Measurements from ENCODE around the gene DGKD. TPM values are rescaled to one million over a fixed set of nuclear protein-coding genes. Genes with fewer than 3 reads are reported as not detected.

The DGKD gene
- total and polyA plus RNA-seq, 10 of the 15 experiments (the other 5 are each of a cell fraction or from before 2014, with no cell fraction given) = 2.7 to 81.9 (median 27.0) TPM

DNA sequence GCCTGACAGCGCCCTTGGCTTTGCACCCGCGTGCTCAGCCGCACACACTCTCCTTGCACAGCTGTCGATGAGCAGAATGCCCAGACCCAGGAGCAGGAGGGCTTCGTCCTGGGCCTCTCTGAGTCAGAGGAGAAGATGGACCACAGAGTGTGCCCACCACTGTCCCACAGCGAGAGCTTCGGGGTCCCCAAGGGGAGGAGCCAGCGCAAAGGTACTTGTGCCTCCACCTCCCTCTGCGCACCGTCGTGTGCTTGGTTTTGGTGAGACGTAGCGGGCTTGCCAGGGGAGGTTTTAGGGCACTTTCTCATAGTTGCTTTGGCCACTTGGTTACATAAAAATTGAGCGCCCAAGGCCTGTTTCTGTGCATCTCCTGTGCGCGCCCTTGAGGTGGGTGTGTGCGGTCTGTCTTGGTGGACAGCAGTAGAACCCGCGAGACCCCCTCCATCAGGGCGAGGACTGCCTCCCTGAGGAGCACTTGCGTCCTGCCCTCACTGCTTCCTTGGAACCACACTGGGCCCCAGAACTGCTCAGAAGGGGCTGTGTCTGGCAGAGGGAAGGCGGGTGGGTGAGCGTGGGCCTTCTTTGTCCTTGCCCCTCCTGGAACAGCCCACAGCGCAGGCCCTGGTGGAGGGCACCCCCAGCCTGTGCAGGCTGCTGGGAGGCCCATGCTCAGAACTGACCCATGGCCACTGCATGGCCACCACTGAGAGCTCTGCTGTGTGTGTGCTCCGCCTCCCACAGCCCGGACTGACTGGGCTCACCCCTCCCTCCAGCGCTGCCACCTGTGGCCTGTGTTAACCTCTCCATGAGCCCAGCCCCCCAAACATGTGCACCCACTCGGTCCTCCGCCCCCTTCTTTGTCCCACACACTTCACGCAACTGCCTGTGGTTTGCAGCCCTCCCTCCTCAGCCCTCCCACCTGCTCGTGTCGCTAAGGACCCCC is 95.9 kb downstream of the DGKD start:
- Histone ChIP-seq H3K36me3 (ENCODE audit: control insufficient read depth in 2 of 2, insufficient read depth in 2 of 2, low read length in 1 of 2) (peaks cover 27 to 45% of the 10 kb centered on the region in 2 experiments), H3K79me2 (ENCODE audit: control insufficient read depth, insufficient read depth, low read length) (no peaks in the 10 kb centered on the region), H3K4me1 (ENCODE audit: control insufficient read depth, insufficient read depth, low read length) (no peaks in the 10 kb centered on the region), H2AFZ (ENCODE audit: control insufficient read depth, low read depth, low read length) (no peak overlapping the region), H3K27ac (ENCODE audit: control insufficient read depth, insufficient read depth) (no peak overlapping the region), H4K20me1 (ENCODE audit: control insufficient read depth, insufficient read depth) (no peaks in the 10 kb centered on the region), H3K4me3 (no peak overlapping the region), H3K9ac (ENCODE audit: control insufficient read depth, insufficient read depth, low read length) (no peak overlapping the region), H3K27me3 (replicated peaks in 1 of 2; ENCODE audit: control insufficient read depth in 2 of 2, insufficient read depth in 2 of 2, low read length in 1 of 2) (no peaks in the 10 kb centered on the region), H3K9me3 (replicated peaks; ENCODE audit: control insufficient read depth, insufficient read depth, low read length) (no peaks in the 10 kb centered on the region), H3K4me2 (ENCODE audit: control insufficient read depth, insufficient read depth) (no peak overlapping the region)
- FAIRE-seq (no peak), ATAC-seq (no peak), DNase-seq (ENCODE audit: low read depth, low spot score) (no peak)
- CTCF ChIA-PET = no interaction called here
- in situ Hi-C loops (cut with MboI) (loop anchor here (5.0 kb wide), 1 partner anchor 43 kb away; no protein-coding TSS in a partner anchor), intact Hi-C loops (cut with micrococcal nuclease; ENCODE audit: unreplicated experiment) (loop anchor here (10.0 kb wide), 1 partner anchor 135 kb away; no protein-coding TSS in a partner anchor)
- POLR2A ChIA-PET = no interaction called here
- RAD21 ChIA-PET (ENCODE audit: unreplicated experiment) = no interaction called here
- 90% methylated on average over 33 of the region's 33 CpGs for WGBS (ENCODE audit: insufficient coverage, insufficient replicate concordance, low lambda C conversion rate, missing lambda C conversion rate)
- SMC1A ChIA-PET (ENCODE audit: uncharacterized antibody, unreplicated experiment) = no interaction called here
- TF ChIP-seq MEF2A (IDR thresholded peaks at IDR 0.05; ENCODE audit: insufficient read depth, low read depth, low read length) (no peak), CBX5 (IDR thresholded peaks at IDR 0.05; ENCODE audit: low read depth) (no peak), BRCA1 (IDR thresholded peaks at IDR 0.05; ENCODE audit: low read depth, low read length) (no peak), ZNF622 (IDR thresholded peaks at IDR 0.05) (no peak), ZZZ3 (IDR thresholded peaks at IDR 0.05; ENCODE audit: control insufficient read depth, insufficient read length, low read depth) (no peak), FOS (IDR thresholded peaks at IDR 0.05; ENCODE audit: borderline replicate concordance, extremely low read depth, insufficient read length) (no peak), KLF5 (IDR thresholded peaks at IDR 0.05; ENCODE audit: partially characterized antibody) (no peak), JUNB (IDR thresholded peaks at IDR 0.05) (no peak), EZH2 (IDR thresholded peaks at IDR 0.05; ENCODE audit: borderline replicate concordance, control insufficient read depth, low read depth, low read length) (no peak)
- TF ChIP-seq, protein P1, sequence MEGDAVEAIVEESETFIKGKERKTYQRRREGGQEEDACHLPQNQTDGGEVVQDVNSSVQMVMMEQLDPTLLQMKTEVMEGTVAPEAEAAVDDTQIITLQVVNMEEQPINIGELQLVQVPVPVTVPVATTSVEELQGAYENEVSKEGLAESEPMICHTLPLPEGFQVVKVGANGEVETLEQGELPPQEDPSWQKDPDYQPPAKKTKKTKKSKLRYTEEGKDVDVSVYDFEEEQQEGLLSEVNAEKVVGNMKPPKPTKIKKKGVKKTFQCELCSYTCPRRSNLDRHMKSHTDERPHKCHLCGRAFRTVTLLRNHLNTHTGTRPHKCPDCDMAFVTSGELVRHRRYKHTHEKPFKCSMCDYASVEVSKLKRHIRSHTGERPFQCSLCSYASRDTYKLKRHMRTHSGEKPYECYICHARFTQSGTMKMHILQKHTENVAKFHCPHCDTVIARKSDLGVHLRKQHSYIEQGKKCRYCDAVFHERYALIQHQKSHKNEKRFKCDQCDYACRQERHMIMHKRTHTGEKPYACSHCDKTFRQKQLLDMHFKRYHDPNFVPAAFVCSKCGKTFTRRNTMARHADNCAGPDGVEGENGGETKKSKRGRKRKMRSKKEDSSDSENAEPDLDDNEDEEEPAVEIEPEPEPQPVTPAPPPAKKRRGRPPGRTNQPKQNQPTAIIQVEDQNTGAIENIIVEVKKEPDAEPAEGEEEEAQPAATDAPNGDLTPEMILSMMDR (IDR thresholded peaks at IDR 0.05 in 2 of 3, conservative IDR thresholded peaks at IDR 0.05 in 1 of 3; ENCODE audit: control insufficient read depth in 2 of 3, extremely low read depth in 1 of 3, insufficient read depth in 1 of 3, low read depth in 3 of 3, low read length in 3 of 3) = no peak
- BruUV-seq (replicated peaks) = no TSS peak
